ENCODE results near the gene OR2A14.
"Not testable (repeated sequence)": the region's sequence is repeated elsewhere in the genome, so short reads cannot be mapped to it uniquely, and the experiment has no call there.

GRCh38 chr7:144178380-144179164 lies 55.6 kb downstream of the OR2A14 start:
- TF ChIP-seq YY1 (IDR thresholded peaks at IDR 0.05; ENCODE audit: insufficient read depth, insufficient replicate concordance, low read depth, low read length); ZNF180 (CRISPR knock-in tag; IDR thresholded peaks at IDR 0.05; ENCODE audit: borderline replicate concordance, low read depth); TRIM24 (CRISPR knock-in tag; IDR thresholded peaks at IDR 0.05); ISX (CRISPR knock-in tag; conservative IDR thresholded peaks at IDR 0.05): not testable (repeated sequence)

Measured in HepG2 (cell line).